ENCODE data around the gene ZNF580. TPM values are rescaled to one million over a fixed set of nuclear protein-coding genes. Genes with fewer than 3 reads are reported as not detected.

ZNF580 gene
- 62.3 and 79.8 TPM in 2 replicates for total RNA-seq
- long read RNA-seq, partial matches to known transcripts: 0 of 2 reads
- long read RNA-seq, other reads (novel, unspliced or antisense): 2 of 2 reads

GRCh38 chr19:55640577-55641425, at the start of gene ZNF580:
Gene ZNF580 (plus strand): TSS chr19:55641002. CDS start chr19:55642509, 1,507 bp downstream.
- Mint-ChIP-seq H3K27ac (ENCODE audit: unreplicated experiment) (peak within 1 kb of the TSS; percentile 94), H3K4me3 (ENCODE audit: unreplicated experiment) (peak within 1 kb of the TSS; percentile 91), H3K36me3 (ENCODE audit: unreplicated experiment) (peaks cover 8% of the 10 kb centered on the region), H3K9me3 (ENCODE audit: unreplicated experiment) (no peaks in the 10 kb centered on the region), H3K27me3 (ENCODE audit: unreplicated experiment) (no peaks in the 10 kb centered on the region), H3K4me1 (ENCODE audit: unreplicated experiment) (peaks cover 67% of the 10 kb centered on the region)
- DNase-seq (ENCODE audit: extremely low spot score, unreplicated experiment): peak; percentile 92
- TF ChIP-seq CTCF (IDR thresholded peaks at IDR 0.05): no peak

- no peak overlapping the region for H3K4me3 Mint-ChIP-seq (ENCODE audit: unreplicated experiment)
- DNase-seq (ENCODE audit: extremely low spot score, unreplicated experiment): no peak
Observed at GRCh38 chr19:55591555-55591954, 49.2 kb upstream of the ZNF580 start.

GRCh38 chr19:55592391-55593090, 48.3 kb upstream of the ZNF580 start:
- DNase-seq (ENCODE audit: extremely low spot score, unreplicated experiment): no peak
- Mint-ChIP-seq H3K9me3 (ENCODE audit: unreplicated experiment) (no peaks in the 10 kb centered on the region), H3K4me3 (ENCODE audit: unreplicated experiment) (no peak overlapping the region), H3K27ac (ENCODE audit: unreplicated experiment) (no peak overlapping the region), H3K4me1 (ENCODE audit: unreplicated experiment) (no peaks in the 10 kb centered on the region), H3K36me3 (ENCODE audit: unreplicated experiment) (peaks cover 32% of the 10 kb centered on the region), H3K27me3 (ENCODE audit: unreplicated experiment) (no peaks in the 10 kb centered on the region)
- TF ChIP-seq CTCF (IDR thresholded peaks at IDR 0.05): no peak

More at GRCh38 chr19:55591555-55591954, 49.2 kb upstream of the ZNF580 start:
- Mint-ChIP-seq H3K27ac (ENCODE audit: unreplicated experiment) (no peak overlapping the region), H3K27me3 (ENCODE audit: unreplicated experiment) (no peaks in the 10 kb centered on the region), H3K4me1 (ENCODE audit: unreplicated experiment) (peaks cover 9% of the 10 kb centered on the region), H3K9me3 (ENCODE audit: unreplicated experiment) (no peaks in the 10 kb centered on the region), H3K36me3 (ENCODE audit: unreplicated experiment) (peaks cover 27% of the 10 kb centered on the region)
- no peak for TF ChIP-seq CTCF (IDR thresholded peaks at IDR 0.05)

- no peak for DNase-seq (ENCODE audit: extremely low spot score, unreplicated experiment)
- H3K27ac Mint-ChIP-seq (ENCODE audit: unreplicated experiment): no peak overlapping the region
- no peaks in the 10 kb centered on the region for H3K9me3 Mint-ChIP-seq (ENCODE audit: unreplicated experiment)
- H3K36me3 Mint-ChIP-seq (ENCODE audit: unreplicated experiment): peaks cover 32% of the 10 kb centered on the region
- no peaks in the 10 kb centered on the region for H3K4me1 Mint-ChIP-seq (ENCODE audit: unreplicated experiment)
- no peak for TF ChIP-seq CTCF (IDR thresholded peaks at IDR 0.05)
- no peaks in the 10 kb centered on the region for H3K27me3 Mint-ChIP-seq (ENCODE audit: unreplicated experiment)
- no peak overlapping the region for H3K4me3 Mint-ChIP-seq (ENCODE audit: unreplicated experiment)
Observed at GRCh38 chr19:55593096-55593772, 47.6 kb upstream of the ZNF580 start.
